Heart right ventricle (tissue), 16 donors: ENCODE results near the gene CLTB. TPM values are rescaled to one million over a fixed set of nuclear protein-coding genes. Genes with fewer than 3 reads are reported as not detected.
A peak's percentile ranks its signal among the peaks of the same experiment; 100 is the strongest.
"Not testable (repeated sequence)": the region's sequence is repeated elsewhere in the genome, so short reads cannot be mapped to it uniquely, and the experiment has no call there.

Source experiments
- ATAC-seq, 8 donors: fragments of 200-7000 bp; cut with Tn5 transposase; one replicate each; pipeline ENCODE4 v1.9.1; 2020; ENCODE audit warnings: mild to moderate bottlenecking in 8 of 8, moderate library complexity in 8 of 8, moderate number of reproducible peaks in 1 of 8
- DNase-seq, 2 donors: peaks; one replicate each; pipeline ENCODE4 v3.0.0-alpha.2; 2020
- H3K27ac ChIP-seq, 10 donors: fragments of 200-600 bp; sonication (generic) in 2 of 10; one replicate each; pipeline versions ENCODE4 v1.5.0 to v1.8.0; 2020 to 2022; ENCODE audit warnings: mild to moderate bottlenecking in 3 of 10
- H3K27me3 ChIP-seq, 7 donors: fragments of 200-600 bp; one replicate each; pipeline ENCODE4 v1.8.0; 2021 to 2022; ENCODE audit warnings: mild to moderate bottlenecking in 2 of 7
- H3K36me3 ChIP-seq, 9 donors: fragments of 200-600 bp; sonication (generic) in 1 of 9; one replicate each; pipeline versions ENCODE4 v1.5.0 to v1.8.0; 2020 to 2022; ENCODE audit warnings: mild to moderate bottlenecking in 2 of 9
- H3K4me1 ChIP-seq, 9 donors: fragments of 200-600 bp; sonication (generic) in 1 of 9; one replicate each; pipeline versions ENCODE4 v1.5.0 to v1.8.0; 2020 to 2022; ENCODE audit warnings: mild to moderate bottlenecking in 4 of 9
- H3K4me3 ChIP-seq, 10 donors: fragments of 200-600 bp; sonication (generic) in 2 of 10; one replicate each; pipeline versions ENCODE4 v1.5.0 to v1.8.0; 2020 to 2022; ENCODE audit warnings: mild to moderate bottlenecking in 7 of 10, moderate library complexity in 2 of 10
- H3K9me3 ChIP-seq, 11 donors: fragments of 200-600 bp in 10 of 11; sonication (generic) in 2 of 11; one replicate each; pipeline versions ENCODE4 v1.5.0 to v1.8.0; 2013 to 2022; ENCODE audit warnings: mild to moderate bottlenecking in 2 of 11, control low read depth in 1 of 11, moderate library complexity in 1 of 11
- WGBS, 2 donors: extraction: QIAGEN DNeasy Blood & Tissue Kit; methylation state at CpG; one replicate each; pipeline ENCODE4 v1.1.7; 2013; ENCODE audit warnings: inconsistent platforms in 1 of 2; 5-methylcytosine and 5-hydroxymethylcytosine counted together
- intact Hi-C, 10 donors: fragments of 100-400 bp; cut with DNase I; formaldehyde crosslinking; loops; one replicate each; pipeline versions ENCODE4 v1.11.1 to v1.14.2; 2022
- polyA plus RNA-seq, 2 donors: library from polyadenylated mRNA; stranded (reverse); fragments of 200-250 nt; gene quantifications; one replicate each; pipeline ENCODE4 v1.2.3, GENCODE V29; 2013
- total RNA-seq, 10 donors: library from RNA; stranded (reverse); fragmentation: NEBNext Ultra II Directional in 3 of 10; extraction: Animal tissue kit (Norgen Biotek cat#: 25700) in 3 of 10; gene quantifications; one replicate each; pipeline versions ENCODE4 v1.2.1 to v1.2.4, GENCODE V29; 2021 to 2023
- TF ChIP-seq, protein P1 (sequence below), 9 donors: fragments of 200-600 bp; sonication (generic) in 2 of 9; IDR thresholded peaks; one replicate each; pipeline versions ENCODE4 v1.5.0 to v1.8.0; 2021 to 2022; ENCODE audit warnings: antibody characterized with exemption in 9 of 9, mild to moderate bottlenecking in 5 of 9, moderate library complexity in 1 of 9
- donor health status: Arrhythmogenic right ventricular cardiomyopathy.
- donor health status: ischemic (EF 13 %, LVEDD 7.1; RV severe dilation, severe dysfunction).
- donor health status: healthy with polysubstance abuse.
- donor health status: DM: no; HTN: yes; CAD: no.
- donor health status: DM: no; HTN: no; CAD: no.
- donor health status: ischemic (EF 25% LVEDD 6.9; RV normal size, moderate dysfunction).
- donor health status: ischemic (EF 25% LVEDD 5.7; RV mildly dilated, moderate dysfunction).
- donor health status: healthy.
- donor health status: DM: yes; HTN: yes; CAD: no.
- donor health status: Ischemic cardiomyopathy.
- donor health status: ischemic (EF 35%, LVEDD 5.7; RV mildly dilated, moderate dysfunction).
- donor health status: nonischemic (EF 11% LVEDD 7.7; RV severe dilation, severe dysfunction).
- donor health status: DM: yes; HTN: yes; CAD: no.
- donor health status: PGD.
- donor health status: ischemic (EF 29% LVEDD 5.4; RV normal size, mild dysfunction).
- donor health status: nonischemic (EF 23%, LVEDD 6.1; RV moderate dilation, normal function).

The CLTB gene
- total and polyA plus RNA-seq, 12 donors, result 192 to 569 (median 229) TPM

DNA sequence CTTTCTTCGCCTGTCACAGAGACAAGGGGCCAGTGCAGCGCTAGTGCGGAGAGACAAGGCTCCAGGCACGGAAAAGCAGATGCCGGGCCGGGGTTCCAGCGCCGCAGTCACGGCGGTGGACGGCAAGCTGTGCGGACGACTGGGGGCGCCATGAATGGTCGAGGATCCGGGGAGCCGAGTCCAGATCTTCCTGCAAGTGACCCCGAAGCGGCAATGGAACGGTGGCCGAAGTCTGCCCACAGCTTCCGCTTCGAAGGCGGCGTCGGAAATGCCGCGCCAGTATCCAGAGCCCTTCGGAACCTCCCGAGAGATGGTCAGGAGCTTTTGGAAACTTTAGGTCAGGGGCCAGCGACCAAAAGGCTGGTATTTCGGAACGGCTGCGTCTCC, 31.2 kb upstream of the CLTB start:
- Histone ChIP-seq H3K9me3 (no peaks in the 10 kb centered on the region), H3K27me3 (no peaks in the 10 kb centered on the region), H3K4me3 (peak overlapping the region; percentile 61 to 96 (median 90)), H3K36me3 (peaks cover 0 to 12% (median 0%) of the 10 kb centered on the region in 9 donors), H3K4me1 (peaks cover 7 to 42% (median 32%) of the 10 kb centered on the region in 9 donors), H3K27ac (peak overlapping the region; percentile 76 to 98 (median 95))
- ATAC-seq (peak in 6 of 8 donors; percentile 21 to 63 (median 46)), DNase-seq (no peak)
- TF ChIP-seq, protein P1, sequence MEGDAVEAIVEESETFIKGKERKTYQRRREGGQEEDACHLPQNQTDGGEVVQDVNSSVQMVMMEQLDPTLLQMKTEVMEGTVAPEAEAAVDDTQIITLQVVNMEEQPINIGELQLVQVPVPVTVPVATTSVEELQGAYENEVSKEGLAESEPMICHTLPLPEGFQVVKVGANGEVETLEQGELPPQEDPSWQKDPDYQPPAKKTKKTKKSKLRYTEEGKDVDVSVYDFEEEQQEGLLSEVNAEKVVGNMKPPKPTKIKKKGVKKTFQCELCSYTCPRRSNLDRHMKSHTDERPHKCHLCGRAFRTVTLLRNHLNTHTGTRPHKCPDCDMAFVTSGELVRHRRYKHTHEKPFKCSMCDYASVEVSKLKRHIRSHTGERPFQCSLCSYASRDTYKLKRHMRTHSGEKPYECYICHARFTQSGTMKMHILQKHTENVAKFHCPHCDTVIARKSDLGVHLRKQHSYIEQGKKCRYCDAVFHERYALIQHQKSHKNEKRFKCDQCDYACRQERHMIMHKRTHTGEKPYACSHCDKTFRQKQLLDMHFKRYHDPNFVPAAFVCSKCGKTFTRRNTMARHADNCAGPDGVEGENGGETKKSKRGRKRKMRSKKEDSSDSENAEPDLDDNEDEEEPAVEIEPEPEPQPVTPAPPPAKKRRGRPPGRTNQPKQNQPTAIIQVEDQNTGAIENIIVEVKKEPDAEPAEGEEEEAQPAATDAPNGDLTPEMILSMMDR (IDR thresholded peaks at IDR 0.05), result no peak
- intact Hi-C loops, result loop anchor here in 5 of 10 donors (2.0 to 5.0 kb wide), 5 partner anchors 31 to 200 kb away; partner anchors contain the start of genes CLTB (in 1 of the 5), KIAA1191 (in 1 of the 5), RNF44 (in 1 of the 5) and TSPAN17 (in 1 of the 5)
- WGBS, 2 donors, result 0% methylated on average over 34 of the region's 34 CpGs

GRCh38 chr5:176446884-176447590, 30.7 kb upstream of the CLTB start:
- intact Hi-C loops, result loop anchor here in 5 of 10 donors (2.0 to 5.0 kb wide), 5 partner anchors 30 to 200 kb away; partner anchors contain the start of genes CLTB (in 1 of the 5), KIAA1191 (in 1 of the 5), RNF44 (in 1 of the 5) and TSPAN17 (in 1 of the 5)
- WGBS, 2 donors, result 15 to 17% methylated on average over 27 of the region's 27 CpGs
- DNase-seq, result no peak

GRCh38 chr5:176446028-176446665, 29.8 kb upstream of the CLTB start:
- Histone ChIP-seq H3K36me3 (peaks cover 0 to 2% (median 0%) of the 10 kb centered on the region in 9 donors), H3K9me3 (no peaks in the 10 kb centered on the region), H3K4me3 (no peak overlapping the region), H3K4me1 (peaks cover 7 to 36% (median 24%) of the 10 kb centered on the region in 9 donors), H3K27me3 (peaks cover 0 to 7% (median 0%) of the 10 kb centered on the region in 7 donors), H3K27ac (no peak overlapping the region)
- TF ChIP-seq, protein P1 (IDR thresholded peaks at IDR 0.05), result no peak
- intact Hi-C loops, result loop anchor here in 5 of 10 donors (2.0 to 5.0 kb wide), 5 partner anchors 29 to 201 kb away; partner anchors contain the start of genes CLTB (in 1 of the 5), KIAA1191 (in 1 of the 5), RNF44 (in 1 of the 5) and TSPAN17 (in 1 of the 5)
- ATAC-seq (no peak), DNase-seq (no peak)
- 88 to 93% methylated on average over 9 of the region's 9 CpGs for WGBS, 2 donors

More at GRCh38 chr5:176446884-176447590, 30.7 kb upstream of the CLTB start:
- H3K4me3 ChIP-seq, result peak overlapping the region; percentile 61 to 96 (median 90)
- TF ChIP-seq, protein P1 (IDR thresholded peaks at IDR 0.05), result no peak
- H3K27me3 ChIP-seq, result no peaks in the 10 kb centered on the region
- ATAC-seq, result peak in 4 of 8 donors; percentile 1 to 5 (median 4)
- H3K4me1 ChIP-seq, result peaks cover 7 to 38% (median 26%) of the 10 kb centered on the region in 9 donors
- peaks cover 0 to 6% (median 0%) of the 10 kb centered on the region in 9 donors for H3K36me3 ChIP-seq
- H3K27ac ChIP-seq, result peak overlapping the region; percentile 76 to 98 (median 95)
- H3K9me3 ChIP-seq, result no peaks in the 10 kb centered on the region

DNA sequence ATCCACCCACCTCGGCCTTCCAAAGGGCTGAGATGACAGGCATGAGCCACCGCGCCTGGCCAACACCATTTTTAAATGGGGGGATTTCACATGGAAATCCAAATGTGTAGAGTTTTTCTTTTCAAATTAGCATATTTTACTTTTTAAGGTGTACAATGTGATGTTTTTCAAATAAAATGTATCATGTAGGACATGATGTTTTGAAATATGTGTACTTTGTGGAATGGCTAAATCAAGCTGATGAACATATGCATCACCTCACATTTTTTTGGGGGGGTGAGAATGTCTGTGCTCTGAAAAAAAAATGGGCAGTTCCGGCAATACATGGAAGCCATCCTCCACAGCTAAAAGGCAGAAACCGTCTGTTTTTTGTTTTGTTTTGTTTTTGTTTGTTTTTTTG, 28.4 kb upstream of the CLTB start:
- H3K4me3 ChIP-seq, result no peak overlapping the region
- H3K4me1 ChIP-seq, result peaks cover 7 to 23% (median 22%) of the 10 kb centered on the region in 9 donors
- no peaks in the 10 kb centered on the region for H3K36me3 ChIP-seq
- TF ChIP-seq, protein P1 (IDR thresholded peaks at IDR 0.05), result no peak
- 85 to 88% methylated on average over 5 of the region's 5 CpGs for WGBS, 2 donors
- no peaks in the 10 kb centered on the region for H3K9me3 ChIP-seq
- no peak for DNase-seq
- no peak overlapping the region for H3K27ac ChIP-seq
- intact Hi-C loops, result loop anchor here in 5 of 10 donors (5.0 kb wide), 4 partner anchors 82 to 203 kb away; partner anchors contain the start of genes KIAA1191 (in 1 of the 5), RNF44 (in 1 of the 5) and TSPAN17 (in 1 of the 5)
- H3K27me3 ChIP-seq, result peaks cover 0 to 13% (median 0%) of the 10 kb centered on the region in 7 donors
- ATAC-seq, result no peak

- H3K36me3 ChIP-seq, ATAC-seq, intact Hi-C loops, H3K9me3 ChIP-seq, DNase-seq, H3K27ac ChIP-seq, H3K4me3 ChIP-seq: not testable (repeated sequence)
- 84 to 90% methylated on average over 4 of the region's 4 CpGs for WGBS, 2 donors
- peaks cover 0 to 26% (median 0%) of the 10 kb centered on the region in 7 donors for H3K27me3 ChIP-seq
- H3K4me1 ChIP-seq, result peaks cover 0 to 12% (median 9%) of the 10 kb centered on the region in 9 donors
These were observed 26.6 kb upstream of the CLTB start for GRCh38 chr5:176442911-176443310.
